Astrocyte of the cerebellum (primary cell): Measurements from ENCODE around the gene OSBPL10.

ENCODE experiments used
- DNase-seq: peaks from one replicate; pipeline ENCODE4 v3.0.0-alpha.2; 2011; ENCODE audit warnings: low read depth
- H3K4me3 ChIP-seq: 2 replicates; pipeline ENCODE4 v1.5.1; 2011; ENCODE audit warnings: mild to moderate bottlenecking, low read depth, low read length, moderate library complexity
- CTCF ChIP-seq: IDR thresholded peaks from 2 replicates; pipeline ENCODE4 v1.5.1; 2012; ENCODE audit warnings: low read length, low read depth, moderate library complexity, mild to moderate bottlenecking; ENCODE audit errors: missing control alignments
- in situ Hi-C: cut with HindIII; loops from 2 replicates; pipeline ENCODE4 v1.10.0; 2017; ENCODE audit warnings: low sequenced_read_pairs

The OSBPL10 gene

GRCh38 chr3:31903686-31904431 lies 77.2 kb downstream of the OSBPL10 start:
- no peak for TF ChIP-seq CTCF
- no peak overlapping the region for H3K4me3 ChIP-seq
- in situ Hi-C loops = no loop called here
- no peak for DNase-seq

- no peak overlapping the region for H3K4me3 ChIP-seq
- in situ Hi-C loops = no loop called here
- no peak for TF ChIP-seq CTCF
- no peak for DNase-seq
These were observed 80.5 kb downstream of the OSBPL10 start for GRCh38 chr3:31900583-31900982.

GRCh38 chr3:31896648-31897433 lies 84.2 kb downstream of the OSBPL10 start:
- no peak for DNase-seq
- no peak for TF ChIP-seq CTCF
- in situ Hi-C loops = no loop called here
- H3K4me3 ChIP-seq = no peak overlapping the region

GRCh38 chr3:31896026-31896425 lies 85.0 kb downstream of the OSBPL10 start:
- no peak for DNase-seq
- H3K4me3 ChIP-seq = no peak overlapping the region
- no peak for TF ChIP-seq CTCF
- in situ Hi-C loops = no loop called here

- TF ChIP-seq CTCF = no peak
These were observed 85.6 kb downstream of the OSBPL10 start for GRCh38 chr3:31895471-31895870.

GRCh38 chr3:31892916-31893573 lies 88.0 kb downstream of the OSBPL10 start:
- TF ChIP-seq CTCF = no peak
- peak; percentile 32 for DNase-seq
- no peak overlapping the region for H3K4me3 ChIP-seq
- in situ Hi-C loops = no loop called here

More at GRCh38 chr3:31895471-31895870, 85.6 kb downstream of the OSBPL10 start:
- no peak for DNase-seq
- in situ Hi-C loops = no loop called here
- no peak overlapping the region for H3K4me3 ChIP-seq
